ENCODE measurements around the gene EXD1.

The EXD1 gene

GRCh38 chr15:41231422-41232226, 1.1 kb upstream of the EXD1 start:
- H3K9me3 ChIP-seq (ENCODE audit: severe bottlenecking): no peaks in the 10 kb centered on the region
- H3K4me1 ChIP-seq (ENCODE audit: insufficient read depth, poor library complexity, severe bottlenecking): peaks cover 13% of the 10 kb centered on the region
- TF ChIP-seq, protein P1, sequence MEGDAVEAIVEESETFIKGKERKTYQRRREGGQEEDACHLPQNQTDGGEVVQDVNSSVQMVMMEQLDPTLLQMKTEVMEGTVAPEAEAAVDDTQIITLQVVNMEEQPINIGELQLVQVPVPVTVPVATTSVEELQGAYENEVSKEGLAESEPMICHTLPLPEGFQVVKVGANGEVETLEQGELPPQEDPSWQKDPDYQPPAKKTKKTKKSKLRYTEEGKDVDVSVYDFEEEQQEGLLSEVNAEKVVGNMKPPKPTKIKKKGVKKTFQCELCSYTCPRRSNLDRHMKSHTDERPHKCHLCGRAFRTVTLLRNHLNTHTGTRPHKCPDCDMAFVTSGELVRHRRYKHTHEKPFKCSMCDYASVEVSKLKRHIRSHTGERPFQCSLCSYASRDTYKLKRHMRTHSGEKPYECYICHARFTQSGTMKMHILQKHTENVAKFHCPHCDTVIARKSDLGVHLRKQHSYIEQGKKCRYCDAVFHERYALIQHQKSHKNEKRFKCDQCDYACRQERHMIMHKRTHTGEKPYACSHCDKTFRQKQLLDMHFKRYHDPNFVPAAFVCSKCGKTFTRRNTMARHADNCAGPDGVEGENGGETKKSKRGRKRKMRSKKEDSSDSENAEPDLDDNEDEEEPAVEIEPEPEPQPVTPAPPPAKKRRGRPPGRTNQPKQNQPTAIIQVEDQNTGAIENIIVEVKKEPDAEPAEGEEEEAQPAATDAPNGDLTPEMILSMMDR (IDR thresholded peaks at IDR 0.05; ENCODE audit: poor library complexity, severe bottlenecking): no peak
- peak overlapping the region; percentile 43 for H3K27ac ChIP-seq (ENCODE audit: poor library complexity, severe bottlenecking)
- H3K36me3 ChIP-seq (ENCODE audit: low read depth): peaks cover 15% of the 10 kb centered on the region
- ATAC-seq (ENCODE audit: low read depth) (peak; percentile 60), DNase-seq (ENCODE audit: low spot score) (no peak)
- no peaks in the 10 kb centered on the region for H3K27me3 ChIP-seq (ENCODE audit: insufficient read depth, poor library complexity, severe bottlenecking)
- H3K4me3 ChIP-seq (ENCODE audit: severe bottlenecking): peak overlapping the region; percentile 74

- Histone ChIP-seq H3K27ac (ENCODE audit: poor library complexity, severe bottlenecking) (peak overlapping the region; percentile 43), H3K36me3 (ENCODE audit: low read depth) (peaks cover 15% of the 10 kb centered on the region), H3K27me3 (ENCODE audit: insufficient read depth, poor library complexity, severe bottlenecking) (no peaks in the 10 kb centered on the region), H3K9me3 (ENCODE audit: severe bottlenecking) (no peaks in the 10 kb centered on the region), H3K4me3 (ENCODE audit: severe bottlenecking) (peak overlapping the region; percentile 74), H3K4me1 (ENCODE audit: insufficient read depth, poor library complexity, severe bottlenecking) (peaks cover 13% of the 10 kb centered on the region)
- TF ChIP-seq, protein P1 (IDR thresholded peaks at IDR 0.05; ENCODE audit: poor library complexity, severe bottlenecking): no peak
- DNase-seq (ENCODE audit: low spot score) (no peak), ATAC-seq (ENCODE audit: low read depth) (no peak)
Measured at GRCh38 chr15:41230345-41230649, 260 bp downstream of the EXD1 start.

GRCh38 chr15:41219381-41219780, 11.2 kb downstream of the EXD1 start:
- Histone ChIP-seq H3K9me3 (ENCODE audit: severe bottlenecking) (no peaks in the 10 kb centered on the region), H3K27me3 (ENCODE audit: insufficient read depth, poor library complexity, severe bottlenecking) (no peaks in the 10 kb centered on the region), H3K4me1 (ENCODE audit: insufficient read depth, poor library complexity, severe bottlenecking) (no peaks in the 10 kb centered on the region), H3K27ac (ENCODE audit: poor library complexity, severe bottlenecking) (no peak overlapping the region), H3K36me3 (ENCODE audit: low read depth) (no peaks in the 10 kb centered on the region), H3K4me3 (ENCODE audit: severe bottlenecking) (no peak overlapping the region)
- DNase-seq (ENCODE audit: low spot score) (no peak), ATAC-seq (ENCODE audit: low read depth) (no peak)
- TF ChIP-seq, protein P1 (IDR thresholded peaks at IDR 0.05; ENCODE audit: poor library complexity, severe bottlenecking): no peak

DNA sequence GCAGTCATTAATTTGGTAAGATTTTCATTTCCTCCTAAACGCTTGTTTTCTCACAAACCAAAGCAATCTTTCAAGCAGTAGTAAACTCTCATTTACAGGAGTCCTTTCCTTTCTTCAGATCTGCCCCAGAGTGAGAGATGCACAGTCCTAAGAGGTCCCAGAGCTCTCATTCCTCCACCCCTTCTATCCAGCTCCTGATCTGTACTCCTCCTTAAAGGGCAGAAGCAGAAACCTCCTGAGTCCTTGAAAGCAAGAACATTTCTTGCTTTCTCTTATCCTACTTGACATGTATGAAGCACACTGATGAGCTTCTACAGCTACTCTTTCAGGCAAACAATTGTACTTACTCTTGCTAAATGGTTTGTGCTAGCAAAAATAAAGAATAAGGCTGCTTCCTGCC, 11.7 kb downstream of the EXD1 start:
- no peaks in the 10 kb centered on the region for H3K27me3 ChIP-seq (ENCODE audit: insufficient read depth, poor library complexity, severe bottlenecking)
- no peaks in the 10 kb centered on the region for H3K36me3 ChIP-seq (ENCODE audit: low read depth)
- TF ChIP-seq, protein P1 (IDR thresholded peaks at IDR 0.05; ENCODE audit: poor library complexity, severe bottlenecking): no peak
- no peak overlapping the region for H3K4me3 ChIP-seq (ENCODE audit: severe bottlenecking)
- H3K27ac ChIP-seq (ENCODE audit: poor library complexity, severe bottlenecking): no peak overlapping the region
- no peak for DNase-seq (ENCODE audit: low spot score)
- no peaks in the 10 kb centered on the region for H3K4me1 ChIP-seq (ENCODE audit: insufficient read depth, poor library complexity, severe bottlenecking)
- no peaks in the 10 kb centered on the region for H3K9me3 ChIP-seq (ENCODE audit: severe bottlenecking)
- ATAC-seq (ENCODE audit: low read depth): 0 out of 3 replicates have a peak, but pooled peaks have one; percentile 23

GRCh38 chr15:41215708-41216107, 14.8 kb downstream of the EXD1 start:
- TF ChIP-seq, protein P1 (IDR thresholded peaks at IDR 0.05; ENCODE audit: poor library complexity, severe bottlenecking): no peak
- no peaks in the 10 kb centered on the region for H3K4me1 ChIP-seq (ENCODE audit: insufficient read depth, poor library complexity, severe bottlenecking)
- no peak overlapping the region for H3K4me3 ChIP-seq (ENCODE audit: severe bottlenecking)
- no peaks in the 10 kb centered on the region for H3K9me3 ChIP-seq (ENCODE audit: severe bottlenecking)
- no peak for DNase-seq (ENCODE audit: low spot score)
- no peaks in the 10 kb centered on the region for H3K36me3 ChIP-seq (ENCODE audit: low read depth)
- H3K27ac ChIP-seq (ENCODE audit: poor library complexity, severe bottlenecking): no peak overlapping the region
- H3K27me3 ChIP-seq (ENCODE audit: insufficient read depth, poor library complexity, severe bottlenecking): no peaks in the 10 kb centered on the region
- no peak for ATAC-seq (ENCODE audit: low read depth)

Measured in RWPE2 (cell line).